ENCODE data around the gene ZSCAN18. TPM values are rescaled to one million over a fixed set of nuclear protein-coding genes. Genes with fewer than 3 reads are reported as not detected.
A peak's percentile ranks its signal among the peaks of the same experiment; 100 is the strongest.

The ZSCAN18 gene
- total and polyA plus RNA-seq, 9 of the 15 experiments (the other 6 are each of a cell fraction or from before 2014, with no cell fraction given) = 0.07 to 1.9 (median 0.31) TPM; not detected in 1

DNA sequence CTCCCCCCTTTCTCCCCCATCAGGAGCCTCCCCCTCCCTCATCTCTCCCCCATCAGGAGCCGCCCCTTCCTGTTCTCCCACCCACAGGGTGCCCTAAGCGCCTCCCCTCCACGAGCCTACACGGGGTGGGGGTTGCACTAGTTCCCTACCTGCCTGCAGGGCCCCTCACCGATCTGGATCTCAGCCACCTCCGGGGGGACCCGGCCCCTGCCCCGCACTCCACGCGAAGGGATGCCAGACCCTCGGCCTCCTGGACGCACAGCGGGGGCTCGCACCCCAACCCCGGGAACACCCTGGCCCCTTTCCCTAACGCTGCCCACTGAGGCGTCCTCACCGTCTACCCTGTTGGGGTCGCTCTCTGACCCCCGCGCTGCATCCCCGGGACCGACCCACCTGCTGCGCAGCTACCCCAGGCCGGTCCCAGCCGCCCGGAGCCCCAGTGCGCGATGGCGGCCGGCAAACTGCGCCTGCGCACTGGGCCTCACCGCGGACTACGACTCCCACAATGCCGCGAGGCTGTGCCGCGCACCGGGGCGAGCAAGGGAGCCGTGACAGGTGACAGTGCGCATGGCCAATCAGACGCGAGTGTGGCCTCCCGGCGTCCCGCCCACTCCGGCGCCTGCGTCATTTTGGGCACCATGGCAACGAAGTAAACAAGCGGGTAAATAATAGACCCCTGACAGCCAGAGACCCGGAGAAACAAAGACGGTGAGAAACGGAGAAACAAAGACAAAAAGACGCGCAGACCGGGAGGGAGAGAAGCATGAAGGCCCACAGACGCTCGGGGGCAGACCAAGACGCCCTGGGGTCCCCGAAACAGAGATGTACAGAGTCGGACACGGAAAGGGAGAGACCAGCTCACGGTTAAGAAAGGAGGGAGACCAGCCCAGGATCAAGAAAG lies at the start of gene ZSCAN18 (continued):
- TF ChIP-seq ZBTB40 (IDR thresholded peaks at IDR 0.05) = no peak
- TF ChIP-seq ZBTB40 (CRISPR knock-in tag; IDR thresholded peaks at IDR 0.05) = no peak
- TF ChIP-seq SMC3 (conservative IDR thresholded peaks at IDR 0.05; ENCODE audit: insufficient read depth, low read depth, low read length) = no peak
- TF ChIP-seq HCFC1 (IDR thresholded peaks at IDR 0.05; ENCODE audit: low read depth, low read length) = peak; percentile 76
- TF ChIP-seq, protein P1, sequence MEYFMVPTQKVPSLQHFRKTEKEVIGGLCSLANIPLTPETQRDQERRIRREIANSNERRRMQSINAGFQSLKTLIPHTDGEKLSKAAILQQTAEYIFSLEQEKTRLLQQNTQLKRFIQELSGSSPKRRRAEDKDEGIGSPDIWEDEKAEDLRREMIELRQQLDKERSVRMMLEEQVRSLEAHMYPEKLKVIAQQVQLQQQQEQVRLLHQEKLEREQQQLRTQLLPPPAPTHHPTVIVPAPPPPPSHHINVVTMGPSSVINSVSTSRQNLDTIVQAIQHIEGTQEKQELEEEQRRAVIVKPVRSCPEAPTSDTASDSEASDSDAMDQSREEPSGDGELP (CRISPR knock-in tag; IDR thresholded peaks at IDR 0.05; ENCODE audit: borderline replicate concordance) = peak; percentile 30; the same call in 1 of the 2 replicates
- no peak for TF ChIP-seq ZNF253 (CRISPR knock-in tag; conservative IDR thresholded peaks at IDR 0.05)
- TF ChIP-seq RBM25 (IDR thresholded peaks at IDR 0.05; ENCODE audit: low read depth, low read length, severe bottlenecking) = peak; percentile 83
- no peak for TF ChIP-seq NFIX (CRISPR knock-in tag; IDR thresholded peaks at IDR 0.05; ENCODE audit: low read depth)
- TF ChIP-seq SAFB (IDR thresholded peaks at IDR 0.05; ENCODE audit: borderline replicate concordance, low read depth, low read length) = no peak
- TF ChIP-seq FOXJ3 (CRISPR knock-in tag; IDR thresholded peaks at IDR 0.05) = peak; percentile 96
- no peak for TF ChIP-seq ZFP1 (CRISPR knock-in tag; IDR thresholded peaks at IDR 0.05)
- no peak for TF ChIP-seq ZNF778 (CRISPR knock-in tag; IDR thresholded peaks at IDR 0.05)
- TF ChIP-seq KLF6 (CRISPR knock-in tag; IDR thresholded peaks at IDR 0.05; ENCODE audit: borderline replicate concordance) = no peak
- no peak for TF ChIP-seq RUNX1 (IDR thresholded peaks at IDR 0.05; ENCODE audit: low read depth)
- TF ChIP-seq RBM15 (IDR thresholded peaks at IDR 0.05; ENCODE audit: insufficient read depth, low read length) = no peak
